Calu3 (cell line): ENCODE results near the gene RPA3. TPM values are rescaled to one million over a fixed set of nuclear protein-coding genes. Genes with fewer than 3 reads are reported as not detected.
A peak's percentile ranks its signal among the peaks of the same experiment; 100 is the strongest.

ENCODE experiments used
- BruUV-seq: library from RNA; stranded (reverse); fragments of 400-500 nt; replicated peaks from 2 replicates; lab custom pipeline; 2021; lab: Mats Ljungman, UMichigan
- CTCF ChIA-PET: fragments of 300-600 bp; sonication (Branson Sonifier 250); formaldehyde crosslinking; loops from one replicate; lab custom pipeline; 2022; ENCODE audit warnings: antibody characterized with exemption; lab: Charles Lee
- DNase-seq: peaks from one replicate; pipeline ENCODE4 v3.0.0; 2022
- H3K27ac Mint-ChIP-seq: one replicate; pipeline ENCODE4 v1.8.0; 2022; ENCODE audit warnings: mixed read lengths; ENCODE audit not compliant: unreplicated experiment
- H3K27me3 Mint-ChIP-seq: one replicate; pipeline ENCODE4 v1.8.0; 2022; ENCODE audit warnings: mixed read lengths; ENCODE audit not compliant: unreplicated experiment
- H3K36me3 Mint-ChIP-seq: one replicate; pipeline ENCODE4 v1.8.0; 2022; ENCODE audit warnings: mild to moderate bottlenecking, moderate library complexity, mixed read lengths; ENCODE audit not compliant: insufficient read depth, unreplicated experiment
- H3K4me1 Mint-ChIP-seq: one replicate; pipeline ENCODE4 v1.8.0; 2022; ENCODE audit warnings: mild to moderate bottlenecking, low read depth, mixed read lengths; ENCODE audit not compliant: unreplicated experiment
- H3K4me3 Mint-ChIP-seq: one replicate; pipeline ENCODE4 v1.8.0; 2022; ENCODE audit warnings: mild to moderate bottlenecking, low read depth, moderate library complexity, mixed read lengths; ENCODE audit not compliant: unreplicated experiment
- H3K9me3 Mint-ChIP-seq: one replicate; pipeline ENCODE4 v1.8.0; 2022; ENCODE audit warnings: low read depth, mixed read lengths; ENCODE audit not compliant: unreplicated experiment
- intact Hi-C: fragments of 100-400 bp; cut with micrococcal nuclease; formaldehyde crosslinking; loops from one replicate; pipeline ENCODE4 v1.10.0; 2022; ENCODE audit not compliant: unreplicated experiment
- total RNA-seq: library from RNA; stranded (reverse); gene quantifications from 2 replicates; pipeline ENCODE4 v1.2.3, GENCODE V29; 2022
- TF ChIP-seq, protein P1 (sequence below): fragments of 200-600 bp; IDR thresholded peaks from one replicate; pipeline ENCODE4 v1.8.0; 2022; ENCODE audit warnings: antibody characterized with exemption; ENCODE audit not compliant: unreplicated experiment

Gene RPA3
- total RNA-seq, 1 experiment from 2014 or later: 143 TPM

DNA sequence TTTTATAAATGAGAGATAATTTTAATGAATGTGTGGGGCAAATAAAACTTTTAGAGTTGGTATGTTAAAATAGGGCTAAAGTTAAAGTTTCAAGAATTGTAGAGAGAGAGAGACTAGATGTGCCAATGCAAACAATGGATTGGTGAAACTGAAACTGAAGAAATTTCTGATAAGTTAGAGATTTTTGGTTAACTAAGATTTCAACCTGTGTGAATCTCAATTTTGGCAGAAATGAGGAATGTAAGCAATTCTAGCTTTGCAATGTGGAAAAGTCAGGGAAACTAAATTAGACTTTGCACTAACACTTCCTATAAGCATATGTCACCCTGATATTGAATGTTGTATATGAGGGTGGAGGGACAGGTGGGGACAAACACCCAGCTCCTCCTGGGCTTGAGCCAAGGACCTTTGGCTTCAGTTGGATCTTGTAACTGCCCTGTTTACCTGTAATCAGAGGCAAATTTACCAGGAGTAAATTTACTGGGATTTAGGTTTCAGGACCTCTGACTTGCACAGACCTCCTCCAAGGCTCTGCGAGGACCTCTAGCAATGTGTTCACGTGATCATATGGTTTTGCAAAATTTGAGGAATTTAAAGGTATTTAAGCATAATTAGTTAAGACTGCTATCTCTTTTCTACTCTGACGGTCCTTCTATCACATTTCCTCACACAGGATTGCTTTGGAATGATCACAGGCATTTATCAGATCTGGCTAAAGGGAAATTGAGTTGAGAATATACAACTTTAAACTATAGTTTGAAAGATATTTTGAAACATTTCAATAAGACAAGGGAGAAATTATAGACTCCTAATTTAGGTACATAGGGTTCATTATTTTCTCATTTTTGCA lies 33.1 kb upstream of the RPA3 start:
- intact Hi-C loops: no loop called here
- H3K4me3 Mint-ChIP-seq: no peak overlapping the region
- peak overlapping the region; percentile 20 for H3K27ac Mint-ChIP-seq
- no peaks in the 10 kb centered on the region for H3K36me3 Mint-ChIP-seq
- H3K9me3 Mint-ChIP-seq: no peaks in the 10 kb centered on the region
- no peak for DNase-seq
- TF ChIP-seq, protein P1, sequence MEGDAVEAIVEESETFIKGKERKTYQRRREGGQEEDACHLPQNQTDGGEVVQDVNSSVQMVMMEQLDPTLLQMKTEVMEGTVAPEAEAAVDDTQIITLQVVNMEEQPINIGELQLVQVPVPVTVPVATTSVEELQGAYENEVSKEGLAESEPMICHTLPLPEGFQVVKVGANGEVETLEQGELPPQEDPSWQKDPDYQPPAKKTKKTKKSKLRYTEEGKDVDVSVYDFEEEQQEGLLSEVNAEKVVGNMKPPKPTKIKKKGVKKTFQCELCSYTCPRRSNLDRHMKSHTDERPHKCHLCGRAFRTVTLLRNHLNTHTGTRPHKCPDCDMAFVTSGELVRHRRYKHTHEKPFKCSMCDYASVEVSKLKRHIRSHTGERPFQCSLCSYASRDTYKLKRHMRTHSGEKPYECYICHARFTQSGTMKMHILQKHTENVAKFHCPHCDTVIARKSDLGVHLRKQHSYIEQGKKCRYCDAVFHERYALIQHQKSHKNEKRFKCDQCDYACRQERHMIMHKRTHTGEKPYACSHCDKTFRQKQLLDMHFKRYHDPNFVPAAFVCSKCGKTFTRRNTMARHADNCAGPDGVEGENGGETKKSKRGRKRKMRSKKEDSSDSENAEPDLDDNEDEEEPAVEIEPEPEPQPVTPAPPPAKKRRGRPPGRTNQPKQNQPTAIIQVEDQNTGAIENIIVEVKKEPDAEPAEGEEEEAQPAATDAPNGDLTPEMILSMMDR: no peak
- BruUV-seq: no TSS peak
- CTCF ChIA-PET: interaction anchor here (0.8 to 1.2 kb wide), 4 partner anchors 12 to 70 kb away, joined by 3 to 6 read pairs (median 4); no protein-coding TSS in a partner anchor
- peaks cover 13% of the 10 kb centered on the region for H3K4me1 Mint-ChIP-seq
- H3K27me3 Mint-ChIP-seq: no peaks in the 10 kb centered on the region

DNA sequence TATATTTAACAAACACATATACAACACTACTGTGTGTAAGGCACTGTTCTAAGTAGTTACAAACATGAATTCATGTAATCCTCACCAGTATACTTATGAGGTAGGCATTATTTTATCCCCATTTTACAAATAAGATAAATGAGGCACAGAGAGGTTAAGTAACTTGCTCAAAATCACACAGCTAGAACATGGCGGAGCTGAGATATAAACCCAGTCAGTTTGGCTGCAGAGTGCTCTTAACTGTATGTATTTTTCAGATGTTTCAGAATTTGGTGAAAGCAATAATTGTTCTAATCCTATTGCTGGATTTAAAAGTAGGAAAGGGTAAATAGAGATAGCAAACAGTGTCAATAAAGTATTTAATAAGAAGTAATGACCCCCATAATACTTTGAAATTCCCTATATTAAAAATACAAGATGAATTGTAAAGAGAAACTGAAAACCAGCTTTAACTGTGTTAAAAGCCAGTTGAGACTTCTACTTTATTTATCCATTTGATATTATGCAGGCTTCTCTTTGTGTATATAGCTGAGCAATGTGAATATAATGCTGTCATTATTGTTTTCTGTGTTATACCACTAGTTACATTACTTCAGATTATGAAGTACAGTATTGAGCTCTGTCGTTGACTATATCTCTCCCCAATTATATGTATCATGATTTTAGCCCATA lies 32.3 kb upstream of the RPA3 start:
- no peaks in the 10 kb centered on the region for H3K27me3 Mint-ChIP-seq
- no peak for DNase-seq
- intact Hi-C loops: no loop called here
- CTCF ChIA-PET: interaction anchor here (0.8 to 1.2 kb wide), 4 partner anchors 11 to 70 kb away, joined by 3 to 6 read pairs (median 4); no protein-coding TSS in a partner anchor
- H3K27ac Mint-ChIP-seq: no peak overlapping the region
- no peaks in the 10 kb centered on the region for H3K36me3 Mint-ChIP-seq
- TF ChIP-seq, protein P1: no peak
- H3K9me3 Mint-ChIP-seq: no peaks in the 10 kb centered on the region
- H3K4me1 Mint-ChIP-seq: peaks cover 13% of the 10 kb centered on the region
- H3K4me3 Mint-ChIP-seq: no peak overlapping the region
- BruUV-seq: no TSS peak

DNA sequence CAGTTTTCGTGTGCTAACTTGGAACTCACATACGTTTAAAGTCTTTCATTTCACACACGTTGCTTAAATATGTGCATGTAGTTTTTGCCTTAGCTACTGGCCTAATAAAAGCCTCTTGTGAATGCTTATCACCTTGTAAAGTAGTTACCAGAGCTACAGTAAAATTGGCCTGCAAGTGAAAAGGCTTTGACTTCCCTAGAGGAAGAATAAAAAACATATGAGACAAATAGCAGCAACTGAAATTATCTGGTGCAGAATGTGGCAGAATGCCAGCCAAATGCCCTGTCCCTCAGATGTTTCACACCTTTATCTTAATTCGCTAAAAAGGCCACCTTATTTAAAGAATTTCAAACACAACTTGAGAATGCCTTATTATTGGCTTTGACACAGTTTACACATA lies 28.1 kb upstream of the RPA3 start:
- Mint-ChIP-seq H3K36me3 (no peaks in the 10 kb centered on the region), H3K9me3 (no peaks in the 10 kb centered on the region), H3K4me3 (no peak overlapping the region), H3K4me1 (peaks cover 9% of the 10 kb centered on the region), H3K27ac (no peak overlapping the region), H3K27me3 (no peaks in the 10 kb centered on the region)
- intact Hi-C loops: no loop called here
- no TSS peak for BruUV-seq
- DNase-seq: no peak
- CTCF ChIA-PET: no interaction called here
- TF ChIP-seq, protein P1: no peak

DNA sequence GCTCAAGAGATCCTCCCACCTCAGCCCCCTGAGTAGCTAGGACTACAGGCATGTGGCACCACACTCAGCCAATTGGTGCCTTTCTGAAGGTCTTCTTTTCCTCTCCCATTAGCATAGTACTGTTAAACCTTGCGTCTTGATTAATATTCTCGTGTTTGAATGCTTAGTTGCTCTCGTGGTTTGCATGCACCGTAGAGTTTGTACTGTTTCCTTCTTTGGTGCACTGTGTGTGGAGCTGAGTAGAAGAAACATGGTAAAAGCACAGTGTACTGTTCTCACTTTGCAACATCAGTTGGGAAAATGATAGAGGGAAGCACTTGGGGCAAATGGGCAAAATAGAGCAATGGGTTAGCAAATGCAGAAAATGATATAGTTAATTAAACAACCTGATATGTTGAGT lies 27.6 kb upstream of the RPA3 start:
- TF ChIP-seq, protein P1: no peak
- CTCF ChIA-PET: interaction anchor here (0.6 to 0.9 kb wide), 2 partner anchors 117 to 1215 kb away, joined by 3 to 6 read pairs; no protein-coding TSS in a partner anchor
- Mint-ChIP-seq H3K4me3 (no peak overlapping the region), H3K36me3 (no peaks in the 10 kb centered on the region), H3K27me3 (no peaks in the 10 kb centered on the region), H3K27ac (no peak overlapping the region), H3K9me3 (no peaks in the 10 kb centered on the region), H3K4me1 (peaks cover 4% of the 10 kb centered on the region)
- intact Hi-C loops: no loop called here
- no TSS peak for BruUV-seq
- DNase-seq: no peak
